Duodenal mucosa (tissue), 2 donors: ENCODE measurements around the gene ABCC4.

Source experiments
- H3K27ac ChIP-seq: one replicate; pipeline ENCODE4 v1.7.0; 2013; ENCODE audit warnings: low read depth, low read length
- H3K27me3 ChIP-seq, 2 donors: one replicate each; pipeline ENCODE4 v1.7.0; 2013; ENCODE audit warnings: low read length in 2 of 2, control low read depth in 1 of 2; ENCODE audit not compliant: insufficient read depth in 2 of 2, control insufficient read depth in 1 of 2
- H3K36me3 ChIP-seq, 2 donors: one replicate each; pipeline ENCODE4 v1.7.0; 2013; ENCODE audit warnings: low read length in 2 of 2, control low read depth in 1 of 2; ENCODE audit not compliant: insufficient read depth in 2 of 2, control insufficient read depth in 1 of 2
- H3K4me1 ChIP-seq, 2 donors: one replicate each; pipeline ENCODE4 v1.7.0; 2013; ENCODE audit warnings: low read length in 2 of 2, control low read depth in 1 of 2; ENCODE audit not compliant: insufficient read depth in 2 of 2, control insufficient read depth in 1 of 2
- H3K4me3 ChIP-seq, 2 donors: one replicate each; pipeline ENCODE4 v1.7.0; 2013; ENCODE audit warnings: low read length in 2 of 2, low read depth in 1 of 2
- H3K9ac ChIP-seq, 2 donors: one replicate each; pipeline ENCODE4 v1.7.0; 2013; ENCODE audit warnings: low read length in 2 of 2, low read depth in 1 of 2
- H3K9me3 ChIP-seq, 2 donors: one replicate each; pipeline ENCODE4 v1.7.0; 2013; ENCODE audit warnings: low read length in 2 of 2, control low read depth in 1 of 2; ENCODE audit not compliant: control insufficient read depth in 1 of 2

The ABCC4 gene

GRCh38 chr13:95129004-95129403 lies 172.2 kb downstream of the ABCC4 start:
- Histone ChIP-seq H3K9ac (no peak overlapping the region), H3K4me1 (peaks cover 0 to 7% of the 10 kb centered on the region in 2 donors), H3K9me3 (no peaks in the 10 kb centered on the region), H3K4me3 (no peak overlapping the region), H3K27me3 (no peaks in the 10 kb centered on the region), H3K36me3 (peaks cover 0 to 2% of the 10 kb centered on the region in 2 donors), H3K27ac (no peak overlapping the region)

GRCh38 chr13:95128045-95128643 lies 173.1 kb downstream of the ABCC4 start:
- H3K9ac ChIP-seq = no peak overlapping the region
- H3K27ac ChIP-seq = no peak overlapping the region
- no peak overlapping the region for H3K4me3 ChIP-seq
- H3K4me1 ChIP-seq = peaks cover 0 to 7% of the 10 kb centered on the region in 2 donors
- H3K9me3 ChIP-seq = no peaks in the 10 kb centered on the region
- H3K27me3 ChIP-seq = no peaks in the 10 kb centered on the region
- H3K36me3 ChIP-seq = peaks cover 0 to 2% of the 10 kb centered on the region in 2 donors

DNA sequence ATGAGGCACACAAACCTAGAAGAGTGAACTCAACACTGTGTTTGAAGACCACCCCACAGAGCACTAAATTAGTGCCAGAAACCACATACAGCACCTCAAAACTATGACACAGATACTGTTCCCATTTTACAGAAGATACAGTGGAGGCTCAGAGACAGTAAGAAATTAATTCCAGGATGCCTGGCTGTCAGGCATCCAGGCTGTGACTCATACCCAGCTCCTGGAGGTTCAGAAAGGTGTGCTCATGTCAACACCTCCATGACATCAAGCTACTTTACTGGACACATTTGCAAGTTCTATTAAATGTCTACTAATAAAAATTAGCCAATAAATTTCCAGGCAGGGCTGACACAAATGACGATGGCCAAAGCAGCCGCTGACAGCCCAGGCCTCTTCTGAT lies 176.3 kb downstream of the ABCC4 start:
- Histone ChIP-seq H3K4me1 (peaks cover 0 to 7% of the 10 kb centered on the region in 2 donors), H3K36me3 (peaks cover 0 to 2% of the 10 kb centered on the region in 2 donors), H3K4me3 (no peak overlapping the region), H3K27me3 (no peaks in the 10 kb centered on the region), H3K27ac (no peak overlapping the region), H3K9ac (no peak overlapping the region), H3K9me3 (no peaks in the 10 kb centered on the region)

DNA sequence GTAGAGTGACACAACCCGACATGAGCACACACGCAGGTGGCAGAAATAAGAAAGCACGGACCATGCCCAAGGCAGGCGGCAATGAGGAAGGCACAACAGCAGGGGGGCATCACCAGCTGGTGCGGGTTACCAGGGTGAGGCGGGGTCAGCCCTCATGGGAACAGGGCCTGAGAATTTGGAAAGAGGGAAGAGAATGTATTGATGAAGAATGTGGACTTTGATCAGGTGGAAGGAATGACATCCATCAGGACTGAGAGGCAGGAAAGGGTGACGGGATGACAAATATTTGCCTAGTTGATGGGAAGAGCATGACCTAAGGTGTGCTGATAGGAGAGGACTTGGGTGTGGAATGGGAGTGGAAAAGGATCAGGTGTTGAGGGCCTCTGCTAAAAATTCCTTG lies 177.5 kb downstream of the ABCC4 start:
- H3K27me3 ChIP-seq = no peaks in the 10 kb centered on the region
- no peak overlapping the region for H3K4me3 ChIP-seq
- peaks cover 0 to 2% of the 10 kb centered on the region in 2 donors for H3K36me3 ChIP-seq
- H3K4me1 ChIP-seq = peaks cover 0 to 5% of the 10 kb centered on the region in 2 donors
- no peak overlapping the region for H3K27ac ChIP-seq
- no peaks in the 10 kb centered on the region for H3K9me3 ChIP-seq
- H3K9ac ChIP-seq = no peak overlapping the region

DNA sequence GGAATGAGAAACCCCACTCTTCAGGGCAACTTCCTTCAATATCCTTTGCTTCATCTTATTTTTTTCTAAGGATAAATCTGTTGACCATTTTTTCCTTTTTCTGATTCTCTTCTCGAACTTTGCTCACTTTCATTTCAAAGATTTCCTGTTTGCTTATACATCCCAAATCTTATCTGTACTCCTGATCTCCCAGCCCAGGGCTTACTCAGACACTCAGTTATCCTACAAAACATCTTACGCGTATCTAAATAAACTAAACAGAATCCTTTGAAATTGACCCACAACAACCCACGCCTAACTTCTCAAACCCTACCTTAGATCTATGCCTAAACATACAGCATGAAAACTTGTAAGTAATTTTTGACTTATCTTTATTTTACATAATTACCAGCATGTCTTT lies 179.2 kb downstream of the ABCC4 start:
- Histone ChIP-seq H3K9me3 (no peaks in the 10 kb centered on the region), H3K4me1 (no peaks in the 10 kb centered on the region), H3K27ac (no peak overlapping the region), H3K36me3 (no peaks in the 10 kb centered on the region), H3K9ac (no peak overlapping the region), H3K4me3 (no peak overlapping the region), H3K27me3 (no peaks in the 10 kb centered on the region)

DNA sequence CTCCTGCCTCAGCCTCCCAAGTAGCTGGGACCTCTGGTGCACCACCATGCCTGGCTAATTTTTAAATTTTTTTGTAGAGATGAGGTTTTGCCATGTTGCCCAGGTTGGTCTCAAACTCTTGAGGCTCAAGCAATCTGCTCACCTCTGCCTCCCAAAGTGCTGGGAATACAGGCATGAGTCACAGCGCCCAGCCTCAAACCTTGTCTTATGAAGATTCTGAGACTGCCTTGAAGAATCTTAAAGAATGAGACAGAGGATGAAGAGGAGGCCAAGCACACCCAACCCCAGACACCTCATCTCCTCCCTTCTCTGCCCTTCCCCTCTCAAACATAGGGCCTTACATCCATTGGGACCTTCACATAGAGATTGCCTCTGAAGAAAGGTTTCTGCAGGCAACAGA lies 179.7 kb downstream of the ABCC4 start:
- Histone ChIP-seq H3K4me3 (no peak overlapping the region), H3K36me3 (peaks cover 0 to 3% of the 10 kb centered on the region in 2 donors), H3K27ac (no peak overlapping the region), H3K9me3 (no peaks in the 10 kb centered on the region), H3K4me1 (no peaks in the 10 kb centered on the region), H3K9ac (no peak overlapping the region), H3K27me3 (no peaks in the 10 kb centered on the region)

GRCh38 chr13:95120650-95121049 lies 180.6 kb downstream of the ABCC4 start:
- Histone ChIP-seq H3K27me3 (no peaks in the 10 kb centered on the region), H3K36me3 (peaks cover 0 to 3% of the 10 kb centered on the region in 2 donors), H3K9ac (no peak overlapping the region), H3K27ac (no peak overlapping the region), H3K9me3 (no peaks in the 10 kb centered on the region), H3K4me3 (no peak overlapping the region), H3K4me1 (no peaks in the 10 kb centered on the region)

GRCh38 chr13:95118541-95119324 lies 182.5 kb downstream of the ABCC4 start:
- Histone ChIP-seq H3K36me3 (peaks cover 0 to 3% of the 10 kb centered on the region in 2 donors), H3K4me3 (no peak overlapping the region), H3K9ac (no peak overlapping the region), H3K4me1 (no peaks in the 10 kb centered on the region), H3K9me3 (no peaks in the 10 kb centered on the region), H3K27me3 (no peaks in the 10 kb centered on the region), H3K27ac (no peak overlapping the region)

- peaks cover 0 to 3% of the 10 kb centered on the region in 2 donors for H3K36me3 ChIP-seq
- H3K9me3 ChIP-seq = no peaks in the 10 kb centered on the region
- no peaks in the 10 kb centered on the region for H3K27me3 ChIP-seq
- no peak overlapping the region for H3K27ac ChIP-seq
- H3K4me3 ChIP-seq = no peak overlapping the region
- H3K9ac ChIP-seq = no peak overlapping the region
- no peaks in the 10 kb centered on the region for H3K4me1 ChIP-seq
Observed at GRCh38 chr13:95117092-95117491, 184.2 kb downstream of the ABCC4 start.

- H3K27me3 ChIP-seq = no peaks in the 10 kb centered on the region
- no peak overlapping the region for H3K9ac ChIP-seq
- H3K27ac ChIP-seq = no peak overlapping the region
- H3K36me3 ChIP-seq = peaks cover 0 to 3% of the 10 kb centered on the region in 2 donors
- H3K4me3 ChIP-seq = no peak overlapping the region
- H3K9me3 ChIP-seq = no peaks in the 10 kb centered on the region
- H3K4me1 ChIP-seq = no peaks in the 10 kb centered on the region
Observed at GRCh38 chr13:95115525-95115924, 185.7 kb downstream of the ABCC4 start.
